Measurements from ENCODE around the gene ZNF365.
A peak's percentile ranks its signal among the peaks of the same experiment; 100 is the strongest.

The ZNF365 gene

GRCh38 chr10:62433901-62434300 is 59.7 kb downstream of the ZNF365 start:
- TF ChIP-seq CSDC2 (CRISPR knock-in tag; IDR thresholded peaks at IDR 0.05) (no peak), PATZ1 (CRISPR knock-in tag; IDR thresholded peaks at IDR 0.05; ENCODE audit: borderline replicate concordance) (no peak), ISL1 (CRISPR knock-in tag; IDR thresholded peaks at IDR 0.05) (no peak), ZC3H10 (CRISPR knock-in tag; IDR thresholded peaks at IDR 0.05) (no peak), SNAI2 (CRISPR knock-in tag; IDR thresholded peaks at IDR 0.05) (no peak), ZNF565 (CRISPR knock-in tag; conservative IDR thresholded peaks at IDR 0.05; ENCODE audit: low read depth) (no peak)
- ATAC-seq = peak; percentile 37

DNA sequence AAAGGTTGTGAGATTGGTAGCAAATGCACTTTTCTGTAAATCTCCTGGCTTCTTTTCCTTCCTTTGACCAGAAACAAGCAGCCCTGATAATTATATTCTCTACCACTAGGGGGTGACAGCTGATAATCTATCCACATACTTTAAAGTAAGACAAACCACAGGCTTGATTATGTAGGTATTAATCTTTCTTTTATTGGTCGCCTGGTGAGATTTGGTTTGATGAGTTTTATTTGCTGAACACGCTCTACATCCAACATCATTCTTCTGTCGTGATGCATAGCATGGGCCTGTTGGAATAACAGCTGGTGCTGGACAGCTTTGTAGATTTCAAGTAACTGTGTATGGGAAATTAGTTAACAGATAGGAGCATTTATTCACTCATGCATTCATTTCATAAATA is 63.5 kb downstream of the ZNF365 start:
- peak; percentile 66 for ATAC-seq
- no peak for TF ChIP-seq TSHZ2 (CRISPR knock-in tag; IDR thresholded peaks at IDR 0.05)
- TF ChIP-seq POU6F1 (CRISPR knock-in tag; IDR thresholded peaks at IDR 0.05; ENCODE audit: borderline replicate concordance, low read depth) = no peak
- no peak for TF ChIP-seq ZFP3 (CRISPR knock-in tag; IDR thresholded peaks at IDR 0.05)
- no peak for TF ChIP-seq ZFP30 (CRISPR knock-in tag; IDR thresholded peaks at IDR 0.05)
- TF ChIP-seq ISL1 (CRISPR knock-in tag; IDR thresholded peaks at IDR 0.05) = no peak
- no peak for TF ChIP-seq ZNF8 (CRISPR knock-in tag; IDR thresholded peaks at IDR 0.05)
- TF ChIP-seq RARB (CRISPR knock-in tag; IDR thresholded peaks at IDR 0.05) = no peak
- TF ChIP-seq CSDC2 (CRISPR knock-in tag; IDR thresholded peaks at IDR 0.05) = no peak
- TF ChIP-seq TOX (CRISPR knock-in tag; IDR thresholded peaks at IDR 0.05; ENCODE audit: borderline replicate concordance) = no peak
- no peak for TF ChIP-seq ZNF565 (CRISPR knock-in tag; conservative IDR thresholded peaks at IDR 0.05; ENCODE audit: low read depth)
- TF ChIP-seq ZNF70 (CRISPR knock-in tag; IDR thresholded peaks at IDR 0.05) = no peak
- TF ChIP-seq BACH2 (CRISPR knock-in tag; IDR thresholded peaks at IDR 0.05; ENCODE audit: borderline replicate concordance) = no peak
- TF ChIP-seq SNAI2 (CRISPR knock-in tag; IDR thresholded peaks at IDR 0.05) = no peak
- TF ChIP-seq ESRRG (CRISPR knock-in tag; IDR thresholded peaks at IDR 0.05) = no peak

GRCh38 chr10:62442006-62442405 is 67.8 kb downstream of the ZNF365 start:
- no peak for TF ChIP-seq ZNF8 (CRISPR knock-in tag; IDR thresholded peaks at IDR 0.05)
- no peak for TF ChIP-seq POU6F1 (CRISPR knock-in tag; IDR thresholded peaks at IDR 0.05; ENCODE audit: borderline replicate concordance, low read depth)
- TF ChIP-seq ZC3H10 (CRISPR knock-in tag; IDR thresholded peaks at IDR 0.05) = no peak
- no peak for ATAC-seq

GRCh38 chr10:62442894-62443669 is 68.9 kb downstream of the ZNF365 start:
- ATAC-seq = no peak
- TF ChIP-seq CSRNP3 (CRISPR knock-in tag; IDR thresholded peaks at IDR 0.05) = no peak
- no peak for TF ChIP-seq ZNF8 (CRISPR knock-in tag; IDR thresholded peaks at IDR 0.05)
- TF ChIP-seq TOX (CRISPR knock-in tag; IDR thresholded peaks at IDR 0.05; ENCODE audit: borderline replicate concordance) = no peak
- TF ChIP-seq, protein P1, sequence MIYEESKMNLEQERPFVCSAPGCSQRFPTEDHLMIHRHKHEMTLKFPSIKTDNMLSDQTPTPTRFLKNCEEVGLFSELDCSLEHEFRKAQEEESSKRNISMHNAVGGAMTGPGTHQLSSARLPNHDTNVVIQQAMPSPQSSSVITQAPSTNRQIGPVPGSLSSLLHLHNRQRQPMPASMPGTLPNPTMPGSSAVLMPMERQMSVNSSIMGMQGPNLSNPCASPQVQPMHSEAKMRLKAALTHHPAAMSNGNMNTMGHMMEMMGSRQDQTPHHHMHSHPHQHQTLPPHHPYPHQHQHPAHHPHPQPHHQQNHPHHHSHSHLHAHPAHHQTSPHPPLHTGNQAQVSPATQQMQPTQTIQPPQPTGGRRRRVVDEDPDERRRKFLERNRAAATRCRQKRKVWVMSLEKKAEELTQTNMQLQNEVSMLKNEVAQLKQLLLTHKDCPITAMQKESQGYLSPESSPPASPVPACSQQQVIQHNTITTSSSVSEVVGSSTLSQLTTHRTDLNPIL (CRISPR knock-in tag; IDR thresholded peaks at IDR 0.05; ENCODE audit: low read depth) = no peak
- no peak for TF ChIP-seq ARNTL (CRISPR knock-in tag; IDR thresholded peaks at IDR 0.05; ENCODE audit: borderline replicate concordance, low read depth)
- no peak for TF ChIP-seq ZFP3 (CRISPR knock-in tag; IDR thresholded peaks at IDR 0.05)
- TF ChIP-seq TCF4 (CRISPR knock-in tag; IDR thresholded peaks at IDR 0.05; ENCODE audit: borderline replicate concordance) = no peak
- no peak for TF ChIP-seq OSR1 (CRISPR knock-in tag; IDR thresholded peaks at IDR 0.05)
